WTC11 (cell line): ENCODE data around the gene ARHGEF37.

ENCODE experiments used
- ETV6 ChIP-seq: sonication (generic); formaldehyde crosslinking; IDR thresholded peaks from 2 replicates; pipeline ENCODE4 v1.8.1; 2022; ENCODE audit warnings: mild to moderate bottlenecking, missing genetic modification reagents
- FOXJ3 ChIP-seq: sonication (generic); formaldehyde crosslinking; IDR thresholded peaks from 2 replicates; pipeline ENCODE4 v1.9.0; 2021; ENCODE audit warnings: missing genetic modification reagents, mild to moderate bottlenecking, borderline replicate concordance
- ZNF121 ChIP-seq: sonication (generic); formaldehyde crosslinking; IDR thresholded peaks from 2 replicates; pipeline ENCODE4 v1.8.0; 2023; ENCODE audit warnings: missing genetic modification reagents
- TF ChIP-seq, protein P1 (sequence below): sonication (generic); formaldehyde crosslinking; IDR thresholded peaks from 2 replicates; pipeline ENCODE4 v1.8.1; 2022; ENCODE audit warnings: low read depth, missing genetic modification reagents, borderline replicate concordance
- TF ChIP-seq, protein P2 (sequence below): sonication (generic); formaldehyde crosslinking; IDR thresholded peaks from 2 replicates; pipeline ENCODE4 v1.8.0; 2022; ENCODE audit warnings: mild to moderate bottlenecking, missing genetic modification reagents
- TF ChIP-seq, protein P3 (sequence below): fragments of 200-600 bp; IDR thresholded peaks from 2 replicates; pipeline ENCODE4 v1.8.0; 2022; ENCODE audit warnings: antibody characterized with exemption
- TF ChIP-seq, protein P4 (sequence below): sonication (generic); formaldehyde crosslinking; IDR thresholded peaks from 2 replicates; pipeline ENCODE4 v1.8.0; 2022; ENCODE audit warnings: mild to moderate bottlenecking, missing genetic modification reagents
- TF ChIP-seq, protein P5 (sequence below): sonication (generic); formaldehyde crosslinking; IDR thresholded peaks from 2 replicates; pipeline ENCODE4 v1.8.1; 2023; ENCODE audit warnings: mild to moderate bottlenecking, missing genetic modification reagents, moderate library complexity
- TF ChIP-seq, protein P6 (sequence below): sonication (generic); formaldehyde crosslinking; IDR thresholded peaks from 2 replicates; pipeline ENCODE4 v1.8.0; 2022; ENCODE audit warnings: mild to moderate bottlenecking, missing genetic modification reagents

DNA sequence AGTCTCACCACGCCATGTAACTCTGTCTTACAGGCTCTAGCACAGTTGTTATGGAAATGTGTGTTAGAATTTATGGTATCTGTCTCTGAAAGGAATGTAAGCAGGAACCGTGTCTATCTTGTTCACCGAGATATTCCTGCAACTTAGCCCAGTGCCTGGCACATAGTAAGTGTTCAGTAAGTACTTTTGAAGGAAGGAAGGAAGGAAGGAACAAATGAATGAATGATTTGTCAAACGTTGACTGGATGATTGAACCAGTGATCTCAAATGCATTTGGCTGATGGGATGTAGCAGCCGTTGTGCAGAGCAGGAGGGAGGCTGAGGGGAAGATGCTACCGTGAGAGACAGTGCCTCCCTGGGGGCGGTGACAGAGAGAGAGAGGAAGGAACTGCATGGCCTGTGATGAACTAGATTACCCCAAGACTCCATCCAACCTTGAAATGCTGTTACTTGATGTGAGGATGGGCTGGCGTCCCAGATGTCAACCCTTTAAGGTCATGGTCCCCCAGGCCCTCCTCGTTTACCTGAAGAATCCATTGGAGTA is 101.3 kb downstream of the ARHGEF37 start:
- TF ChIP-seq, protein P1, sequence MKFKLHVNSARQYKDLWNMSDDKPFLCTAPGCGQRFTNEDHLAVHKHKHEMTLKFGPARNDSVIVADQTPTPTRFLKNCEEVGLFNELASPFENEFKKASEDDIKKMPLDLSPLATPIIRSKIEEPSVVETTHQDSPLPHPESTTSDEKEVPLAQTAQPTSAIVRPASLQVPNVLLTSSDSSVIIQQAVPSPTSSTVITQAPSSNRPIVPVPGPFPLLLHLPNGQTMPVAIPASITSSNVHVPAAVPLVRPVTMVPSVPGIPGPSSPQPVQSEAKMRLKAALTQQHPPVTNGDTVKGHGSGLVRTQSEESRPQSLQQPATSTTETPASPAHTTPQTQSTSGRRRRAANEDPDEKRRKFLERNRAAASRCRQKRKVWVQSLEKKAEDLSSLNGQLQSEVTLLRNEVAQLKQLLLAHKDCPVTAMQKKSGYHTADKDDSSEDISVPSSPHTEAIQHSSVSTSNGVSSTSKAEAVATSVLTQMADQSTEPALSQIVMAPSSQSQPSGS (CRISPR knock-in tag): no peak
- TF ChIP-seq FOXJ3 (CRISPR knock-in tag) (no peak), ETV6 (no peak), ZNF121 (no peak)
- TF ChIP-seq, protein P2, sequence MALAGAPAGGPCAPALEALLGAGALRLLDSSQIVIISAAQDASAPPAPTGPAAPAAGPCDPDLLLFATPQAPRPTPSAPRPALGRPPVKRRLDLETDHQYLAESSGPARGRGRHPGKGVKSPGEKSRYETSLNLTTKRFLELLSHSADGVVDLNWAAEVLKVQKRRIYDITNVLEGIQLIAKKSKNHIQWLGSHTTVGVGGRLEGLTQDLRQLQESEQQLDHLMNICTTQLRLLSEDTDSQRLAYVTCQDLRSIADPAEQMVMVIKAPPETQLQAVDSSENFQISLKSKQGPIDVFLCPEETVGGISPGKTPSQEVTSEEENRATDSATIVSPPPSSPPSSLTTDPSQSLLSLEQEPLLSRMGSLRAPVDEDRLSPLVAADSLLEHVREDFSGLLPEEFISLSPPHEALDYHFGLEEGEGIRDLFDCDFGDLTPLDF (CRISPR knock-in tag): no peak
- TF ChIP-seq, protein P3, sequence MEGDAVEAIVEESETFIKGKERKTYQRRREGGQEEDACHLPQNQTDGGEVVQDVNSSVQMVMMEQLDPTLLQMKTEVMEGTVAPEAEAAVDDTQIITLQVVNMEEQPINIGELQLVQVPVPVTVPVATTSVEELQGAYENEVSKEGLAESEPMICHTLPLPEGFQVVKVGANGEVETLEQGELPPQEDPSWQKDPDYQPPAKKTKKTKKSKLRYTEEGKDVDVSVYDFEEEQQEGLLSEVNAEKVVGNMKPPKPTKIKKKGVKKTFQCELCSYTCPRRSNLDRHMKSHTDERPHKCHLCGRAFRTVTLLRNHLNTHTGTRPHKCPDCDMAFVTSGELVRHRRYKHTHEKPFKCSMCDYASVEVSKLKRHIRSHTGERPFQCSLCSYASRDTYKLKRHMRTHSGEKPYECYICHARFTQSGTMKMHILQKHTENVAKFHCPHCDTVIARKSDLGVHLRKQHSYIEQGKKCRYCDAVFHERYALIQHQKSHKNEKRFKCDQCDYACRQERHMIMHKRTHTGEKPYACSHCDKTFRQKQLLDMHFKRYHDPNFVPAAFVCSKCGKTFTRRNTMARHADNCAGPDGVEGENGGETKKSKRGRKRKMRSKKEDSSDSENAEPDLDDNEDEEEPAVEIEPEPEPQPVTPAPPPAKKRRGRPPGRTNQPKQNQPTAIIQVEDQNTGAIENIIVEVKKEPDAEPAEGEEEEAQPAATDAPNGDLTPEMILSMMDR: no peak
- TF ChIP-seq, protein P4, sequence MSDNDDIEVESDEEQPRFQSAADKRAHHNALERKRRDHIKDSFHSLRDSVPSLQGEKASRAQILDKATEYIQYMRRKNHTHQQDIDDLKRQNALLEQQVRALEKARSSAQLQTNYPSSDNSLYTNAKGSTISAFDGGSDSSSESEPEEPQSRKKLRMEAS: no peak
- TF ChIP-seq, protein P5, sequence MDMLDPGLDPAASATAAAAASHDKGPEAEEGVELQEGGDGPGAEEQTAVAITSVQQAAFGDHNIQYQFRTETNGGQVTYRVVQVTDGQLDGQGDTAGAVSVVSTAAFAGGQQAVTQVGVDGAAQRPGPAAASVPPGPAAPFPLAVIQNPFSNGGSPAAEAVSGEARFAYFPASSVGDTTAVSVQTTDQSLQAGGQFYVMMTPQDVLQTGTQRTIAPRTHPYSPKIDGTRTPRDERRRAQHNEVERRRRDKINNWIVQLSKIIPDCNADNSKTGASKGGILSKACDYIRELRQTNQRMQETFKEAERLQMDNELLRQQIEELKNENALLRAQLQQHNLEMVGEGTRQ: no peak
- TF ChIP-seq, protein P6, sequence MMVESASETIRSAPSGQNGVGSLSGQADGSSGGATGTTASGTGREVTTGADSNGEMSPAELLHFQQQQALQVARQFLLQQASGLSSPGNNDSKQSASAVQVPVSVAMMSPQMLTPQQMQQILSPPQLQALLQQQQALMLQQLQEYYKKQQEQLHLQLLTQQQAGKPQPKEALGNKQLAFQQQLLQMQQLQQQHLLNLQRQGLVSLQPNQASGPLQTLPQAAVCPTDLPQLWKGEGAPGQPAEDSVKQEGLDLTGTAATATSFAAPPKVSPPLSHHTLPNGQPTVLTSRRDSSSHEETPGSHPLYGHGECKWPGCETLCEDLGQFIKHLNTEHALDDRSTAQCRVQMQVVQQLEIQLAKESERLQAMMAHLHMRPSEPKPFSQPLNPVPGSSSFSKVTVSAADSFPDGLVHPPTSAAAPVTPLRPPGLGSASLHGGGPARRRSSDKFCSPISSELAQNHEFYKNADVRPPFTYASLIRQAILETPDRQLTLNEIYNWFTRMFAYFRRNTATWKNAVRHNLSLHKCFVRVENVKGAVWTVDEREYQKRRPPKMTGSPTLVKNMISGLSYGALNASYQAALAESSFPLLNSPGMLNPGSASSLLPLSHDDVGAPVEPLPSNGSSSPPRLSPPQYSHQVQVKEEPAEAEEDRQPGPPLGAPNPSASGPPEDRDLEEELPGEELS (CRISPR knock-in tag): no peak
